Mesendoderm (in vitro differentiated cells): Measurements from ENCODE around the gene DUSP15.
A peak's percentile ranks its signal among the peaks of the same experiment; 100 is the strongest.

Experiments
- DNase-seq: peaks from one replicate; pipeline ENCODE4 v3.0.0; 2013
- H2AK5ac ChIP-seq: 2 replicates; pipeline ENCODE4 v1.6.1; 2013; ENCODE audit warnings: low read length, inconsistent platforms
- H2BK120ac ChIP-seq: 2 replicates; pipeline ENCODE4 v1.6.1; 2013; ENCODE audit warnings: low read depth, mild to moderate bottlenecking, low read length, moderate library complexity, mixed read lengths
- H2BK15ac ChIP-seq: replicated peaks from 2 replicates; pipeline ENCODE4 v1.6.1; 2013; ENCODE audit warnings: low read depth, mild to moderate bottlenecking, moderate library complexity
- H2BK5ac ChIP-seq: 2 replicates; pipeline ENCODE4 v1.6.1; 2013; ENCODE audit warnings: low read length, inconsistent platforms
- H3K18ac ChIP-seq: 2 replicates; pipeline ENCODE4 v1.6.1; 2013; ENCODE audit warnings: mild to moderate bottlenecking, low read length, mixed read lengths
- H3K23ac ChIP-seq: one replicate; pipeline ENCODE4 v1.6.1; 2013; ENCODE audit warnings: low read length
- H3K27ac ChIP-seq: 2 replicates; pipeline ENCODE4 v1.5.1; 2013; ENCODE audit warnings: low read depth, mild to moderate bottlenecking, inconsistent platforms, low read length, moderate library complexity
- H3K27me3 ChIP-seq: 2 replicates; pipeline ENCODE4 v1.6.1; 2013; ENCODE audit warnings: low read length, control low read depth, mild to moderate bottlenecking, inconsistent platforms; ENCODE audit not compliant: insufficient read depth, poor library complexity
- H3K36me3 ChIP-seq: 2 replicates; pipeline ENCODE4 v1.6.1; 2013; ENCODE audit warnings: low read length, inconsistent platforms; ENCODE audit not compliant: control insufficient read depth, insufficient read depth
- H3K4ac ChIP-seq: one replicate; pipeline ENCODE4 v1.6.1; 2013; ENCODE audit warnings: low read depth, mild to moderate bottlenecking, low read length, moderate library complexity
- H3K4me1 ChIP-seq: 2 replicates; pipeline ENCODE4 v1.6.1; 2013; ENCODE audit warnings: low read depth, low read length, inconsistent platforms; ENCODE audit not compliant: control insufficient read depth
- H3K4me2 ChIP-seq: 2 replicates; pipeline ENCODE4 v1.6.1; 2013; ENCODE audit warnings: low read length
- H3K4me3 ChIP-seq: 2 replicates; pipeline ENCODE4 v1.5.1; 2013; ENCODE audit warnings: mild to moderate bottlenecking, low read length
- H3K56ac ChIP-seq: one replicate; pipeline ENCODE4 v1.6.1; 2013; ENCODE audit warnings: low read length
- H3K79me1 ChIP-seq: 2 replicates; pipeline ENCODE4 v1.6.1; 2013; ENCODE audit warnings: low read length, inconsistent platforms
- H3K79me2 ChIP-seq: 2 replicates; pipeline ENCODE4 v1.6.1; 2013; ENCODE audit warnings: mild to moderate bottlenecking, low read length; ENCODE audit not compliant: control insufficient read depth, insufficient read depth
- H3K9ac ChIP-seq: 2 replicates; pipeline ENCODE4 v1.6.1; 2013; ENCODE audit warnings: low read length, inconsistent platforms
- H4K5ac ChIP-seq: one replicate; pipeline ENCODE4 v1.6.1; 2013; ENCODE audit warnings: low read length
- H4K8ac ChIP-seq: one replicate; pipeline ENCODE4 v1.6.1; 2013; ENCODE audit warnings: low read depth, mild to moderate bottlenecking, control low read depth, low read length, moderate library complexity
- WGBS: extraction: QIAGEN DNeasy Blood & Tissue Kit; methylation state at CpG from one replicate; pipeline ENCODE4 v1.1.7; 2013; ENCODE audit warnings: low lambda C conversion rate, missing lambda C conversion rate; ENCODE audit not compliant: insufficient coverage; ENCODE audit errors: extremely low coverage; 5-methylcytosine and 5-hydroxymethylcytosine counted together

Gene DUSP15

DNA sequence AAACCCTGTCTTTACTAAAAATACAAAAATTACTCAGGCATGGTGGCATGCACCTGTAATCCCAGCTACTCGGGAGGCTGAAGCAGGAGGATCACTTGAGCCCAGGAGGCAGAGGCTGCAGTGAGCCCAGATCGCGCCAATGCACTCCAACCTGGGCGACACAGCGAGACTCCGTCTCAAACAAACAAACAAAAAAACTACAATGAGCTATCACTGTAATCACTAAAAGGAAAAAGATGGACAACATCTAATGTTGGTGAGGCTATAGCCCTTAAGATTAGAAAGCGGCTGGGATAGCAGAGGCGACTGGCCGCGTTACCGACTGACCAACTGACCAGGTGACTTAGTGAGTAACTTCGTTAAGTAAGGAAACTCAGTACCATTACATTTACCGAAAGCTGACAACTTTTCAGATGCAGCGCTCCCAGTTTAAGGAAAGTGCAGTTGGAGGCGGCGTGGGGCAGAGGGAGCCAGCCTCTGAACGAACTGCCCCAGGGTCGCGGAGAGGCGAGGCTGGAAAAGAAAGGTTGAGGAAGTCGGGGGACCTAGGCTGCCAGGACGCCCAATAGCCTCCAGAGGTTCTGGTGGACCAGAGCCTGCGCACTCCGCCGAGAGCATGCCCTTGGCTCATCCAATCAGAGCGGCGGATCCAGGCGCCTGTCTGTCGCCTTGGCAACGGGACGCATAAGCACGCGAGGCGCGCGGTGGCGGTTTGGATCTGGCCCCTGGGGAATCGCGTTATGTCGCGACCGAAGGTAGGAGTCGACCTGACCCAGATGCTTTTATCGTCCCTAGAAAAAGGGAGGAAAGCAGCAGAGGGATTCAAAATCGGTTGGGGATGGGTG, 9.0 kb upstream of the DUSP15 start:
- no peaks in the 10 kb centered on the region for H3K36me3 ChIP-seq
- no peak overlapping the region for H2AK5ac ChIP-seq
- peak overlapping the region; percentile 87 for H3K56ac ChIP-seq
- no peaks in the 10 kb centered on the region for H3K27me3 ChIP-seq
- no peak overlapping the region for H2BK120ac ChIP-seq
- no peak overlapping the region for H3K18ac ChIP-seq
- H3K9ac ChIP-seq, result peak overlapping the region; percentile 76
- no peak overlapping the region for H3K23ac ChIP-seq
- peak; percentile 99 for DNase-seq
- H4K8ac ChIP-seq, result no peak overlapping the region
- H3K4me1 ChIP-seq, result no peaks in the 10 kb centered on the region
- H4K5ac ChIP-seq, result no peak overlapping the region
- H3K4ac ChIP-seq, result no peak overlapping the region
- no CpG with 5 or more reads among the region's 45 CpGs for WGBS
- no peaks in the 10 kb centered on the region for H3K79me2 ChIP-seq
- H3K27ac ChIP-seq, result no peak overlapping the region
- peak overlapping the region; percentile 51 for H3K4me3 ChIP-seq
- H2BK5ac ChIP-seq, result no peak overlapping the region
- H3K79me1 ChIP-seq, result no peaks in the 10 kb centered on the region
- no peak overlapping the region for H2BK15ac ChIP-seq
- peak overlapping the region; percentile 89 for H3K4me2 ChIP-seq

DNA sequence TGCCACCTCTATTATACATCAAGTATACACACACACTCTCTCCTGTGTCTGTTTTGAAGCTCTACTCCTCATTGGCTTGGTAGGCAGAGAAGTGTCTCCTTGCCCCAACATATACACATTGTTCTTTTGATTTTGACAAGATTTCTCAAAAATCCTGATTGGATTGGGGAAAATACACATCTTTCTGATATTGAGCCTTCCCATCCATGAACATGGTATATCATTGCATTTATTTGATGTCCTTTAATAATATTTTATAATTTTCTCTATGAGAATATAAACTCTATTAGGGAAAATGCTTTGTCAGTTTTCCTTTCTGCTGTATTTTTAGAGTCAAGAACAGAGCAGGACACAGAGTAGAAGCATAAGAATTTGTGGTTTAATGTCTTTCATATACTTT, 7.4 kb upstream of the DUSP15 start:
- Histone ChIP-seq H3K4me3 (no peak overlapping the region), H3K4me1 (no peaks in the 10 kb centered on the region), H3K23ac (no peak overlapping the region), H3K36me3 (no peaks in the 10 kb centered on the region), H3K9ac (no peak overlapping the region), H3K18ac (no peak overlapping the region), H3K27me3 (no peaks in the 10 kb centered on the region), H3K27ac (no peak overlapping the region), H4K8ac (no peak overlapping the region), H3K4me2 (no peak overlapping the region), H3K79me1 (no peaks in the 10 kb centered on the region), H2AK5ac (no peak overlapping the region), H3K4ac (no peak overlapping the region), H3K56ac (no peak overlapping the region), H2BK15ac (no peak overlapping the region), H3K79me2 (no peaks in the 10 kb centered on the region), H4K5ac (no peak overlapping the region), H2BK120ac (no peak overlapping the region), H2BK5ac (no peak overlapping the region)
- DNase-seq, result no peak

DNA sequence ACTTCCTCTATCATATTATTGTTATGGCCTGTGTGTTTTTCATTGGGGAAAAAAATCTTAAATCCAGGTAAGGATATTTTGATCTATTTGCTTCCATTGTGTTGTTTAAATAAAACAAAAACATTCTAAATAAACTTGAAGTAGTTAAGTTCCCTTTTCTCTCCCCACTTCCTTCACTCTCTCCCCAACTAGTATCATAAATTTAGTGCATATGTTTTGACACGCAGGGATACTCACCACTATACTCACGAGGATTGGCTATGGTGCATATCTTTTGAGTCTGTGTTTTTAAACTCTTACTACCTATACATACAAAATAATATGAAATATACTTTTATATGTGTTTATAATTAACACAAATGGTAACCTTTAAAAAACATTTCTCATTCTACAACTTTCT, 5.3 kb upstream of the DUSP15 start:
- Histone ChIP-seq H3K23ac (no peak overlapping the region), H2BK120ac (no peak overlapping the region), H2BK15ac (no peak overlapping the region), H2BK5ac (no peak overlapping the region), H3K56ac (no peak overlapping the region), H3K36me3 (no peaks in the 10 kb centered on the region), H4K8ac (no peak overlapping the region), H3K18ac (no peak overlapping the region), H2AK5ac (no peak overlapping the region), H3K27me3 (peaks cover 5% of the 10 kb centered on the region), H3K9ac (no peak overlapping the region), H3K4me1 (no peaks in the 10 kb centered on the region), H4K5ac (no peak overlapping the region), H3K4me3 (no peak overlapping the region), H3K4me2 (no peak overlapping the region), H3K79me1 (no peaks in the 10 kb centered on the region), H3K79me2 (no peaks in the 10 kb centered on the region), H3K27ac (no peak overlapping the region), H3K4ac (no peak overlapping the region)
- DNase-seq, result no peak
- WGBS, result no CpG with 5 or more reads among the region's 2 CpGs

DNA sequence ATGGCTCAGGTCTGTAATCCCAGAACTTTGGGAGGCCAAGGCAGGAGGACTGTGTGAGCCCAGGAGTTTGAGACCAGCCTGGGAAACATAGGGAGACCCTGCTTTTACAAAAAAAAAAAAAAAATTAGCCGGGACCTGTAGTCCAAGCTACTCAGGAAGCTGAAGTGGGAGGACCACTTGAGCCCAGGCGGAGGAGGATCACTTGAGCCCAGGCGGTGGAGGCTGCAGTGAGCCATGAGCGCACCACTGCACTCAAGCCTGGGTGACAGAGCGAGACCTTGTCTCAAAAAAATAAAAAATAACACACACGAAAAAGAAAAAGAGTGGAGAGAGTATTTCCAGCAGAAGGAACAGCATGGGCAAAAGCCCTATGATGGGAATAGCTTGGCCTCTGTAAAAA, 2.1 kb upstream of the DUSP15 start:
- H4K5ac ChIP-seq, result no peak overlapping the region
- H3K4me1 ChIP-seq, result no peaks in the 10 kb centered on the region
- H4K8ac ChIP-seq, result no peak overlapping the region
- H3K18ac ChIP-seq, result no peak overlapping the region
- H3K27ac ChIP-seq, result no peak overlapping the region
- H3K23ac ChIP-seq, result no peak overlapping the region
- H2BK15ac ChIP-seq, result no peak overlapping the region
- no peaks in the 10 kb centered on the region for H3K79me1 ChIP-seq
- no peak overlapping the region for H2BK120ac ChIP-seq
- no peak for DNase-seq
- H3K4me2 ChIP-seq, result no peak overlapping the region
- no peak overlapping the region for H3K4ac ChIP-seq
- H3K9ac ChIP-seq, result no peak overlapping the region
- no CpG with 5 or more reads among the region's 6 CpGs for WGBS
- no peak overlapping the region for H2AK5ac ChIP-seq
- no peak overlapping the region for H3K4me3 ChIP-seq
- no peaks in the 10 kb centered on the region for H3K36me3 ChIP-seq
- H3K79me2 ChIP-seq, result no peaks in the 10 kb centered on the region
- H2BK5ac ChIP-seq, result no peak overlapping the region
- H3K56ac ChIP-seq, result no peak overlapping the region
- H3K27me3 ChIP-seq, result peaks cover 8% of the 10 kb centered on the region

DNA sequence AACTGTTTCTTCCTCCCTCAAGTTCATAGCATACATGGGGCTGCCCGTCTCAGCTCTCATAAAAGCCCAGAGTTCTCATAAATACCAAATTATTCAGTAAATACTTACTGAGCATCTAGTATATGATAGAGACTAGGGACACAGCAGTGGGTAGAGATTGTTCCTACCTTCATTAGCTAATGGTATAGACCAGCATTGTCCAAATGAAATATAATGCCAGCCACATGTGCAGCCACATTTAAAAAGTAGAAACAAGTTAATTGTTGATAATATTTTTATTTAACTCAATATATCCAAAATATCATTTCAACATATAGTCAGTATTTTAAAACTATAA, 1.3 kb upstream of the DUSP15 start:
- Histone ChIP-seq H2BK5ac (no peak overlapping the region), H2BK120ac (no peak overlapping the region), H3K27me3 (peaks cover 8% of the 10 kb centered on the region), H3K79me2 (no peaks in the 10 kb centered on the region), H2AK5ac (no peak overlapping the region), H2BK15ac (no peak overlapping the region), H4K8ac (no peak overlapping the region), H3K4me1 (no peaks in the 10 kb centered on the region), H3K4me2 (no peak overlapping the region), H3K4ac (no peak overlapping the region), H3K9ac (no peak overlapping the region), H4K5ac (no peak overlapping the region), H3K56ac (no peak overlapping the region), H3K79me1 (no peaks in the 10 kb centered on the region), H3K23ac (no peak overlapping the region), H3K18ac (no peak overlapping the region), H3K27ac (no peak overlapping the region), H3K4me3 (no peak overlapping the region), H3K36me3 (no peaks in the 10 kb centered on the region)
- no peak for DNase-seq
- no CpG with 5 or more reads among the region's 1 CpG for WGBS
